ENCODE data around the gene EXOC4.

EXOC4 gene

DNA sequence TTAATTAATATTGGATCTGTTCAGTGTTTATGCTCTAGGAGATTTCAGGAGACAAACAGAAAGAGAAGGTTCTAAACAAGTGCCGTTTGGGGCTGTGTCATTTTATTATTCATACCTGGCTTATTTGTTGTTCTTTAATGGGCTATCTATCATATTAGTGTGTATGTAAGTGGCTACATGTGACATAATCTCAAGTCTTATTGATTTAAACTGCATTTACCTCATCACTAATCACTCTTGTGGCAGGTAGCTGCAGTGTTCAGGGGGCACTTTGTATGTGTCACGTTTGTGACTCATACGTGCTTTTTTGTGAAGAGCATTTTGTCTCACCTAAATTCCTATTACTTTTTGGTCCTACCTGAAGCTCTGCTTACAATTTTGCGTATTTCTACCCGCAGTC, 95.4 kb downstream of the EXOC4 start (continued):
- TF ChIP-seq ZBTB49 (tag by site-specific recombination; IDR thresholded peaks at IDR 0.05; ENCODE audit: low read depth) (no peak), ZNF10 (tag by site-specific recombination; IDR thresholded peaks at IDR 0.05) (no peak), ZNF335 (tag by site-specific recombination; conservative IDR thresholded peaks at IDR 0.05) (no peak), ZNF302 (tag by site-specific recombination; IDR thresholded peaks at IDR 0.05; ENCODE audit: low read depth) (no peak), SALL2 (tag by site-specific recombination; IDR thresholded peaks at IDR 0.05; ENCODE audit: borderline replicate concordance) (no peak), ZNF610 (tag by site-specific recombination; IDR thresholded peaks at IDR 0.05; ENCODE audit: borderline replicate concordance) (no peak), ZNF48 (tag by site-specific recombination; IDR thresholded peaks at IDR 0.05) (no peak)
- TF ChIP-seq, protein P1, sequence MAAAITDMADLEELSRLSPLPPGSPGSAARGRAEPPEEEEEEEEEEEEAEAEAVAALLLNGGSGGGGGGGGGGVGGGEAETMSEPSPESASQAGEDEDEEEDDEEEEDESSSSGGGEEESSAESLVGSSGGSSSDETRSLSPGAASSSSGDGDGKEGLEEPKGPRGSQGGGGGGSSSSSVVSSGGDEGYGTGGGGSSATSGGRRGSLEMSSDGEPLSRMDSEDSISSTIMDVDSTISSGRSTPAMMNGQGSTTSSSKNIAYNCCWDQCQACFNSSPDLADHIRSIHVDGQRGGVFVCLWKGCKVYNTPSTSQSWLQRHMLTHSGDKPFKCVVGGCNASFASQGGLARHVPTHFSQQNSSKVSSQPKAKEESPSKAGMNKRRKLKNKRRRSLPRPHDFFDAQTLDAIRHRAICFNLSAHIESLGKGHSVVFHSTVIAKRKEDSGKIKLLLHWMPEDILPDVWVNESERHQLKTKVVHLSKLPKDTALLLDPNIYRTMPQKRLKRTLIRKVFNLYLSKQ (tag by site-specific recombination; IDR thresholded peaks at IDR 0.05; ENCODE audit: borderline replicate concordance), result no peak

DNA sequence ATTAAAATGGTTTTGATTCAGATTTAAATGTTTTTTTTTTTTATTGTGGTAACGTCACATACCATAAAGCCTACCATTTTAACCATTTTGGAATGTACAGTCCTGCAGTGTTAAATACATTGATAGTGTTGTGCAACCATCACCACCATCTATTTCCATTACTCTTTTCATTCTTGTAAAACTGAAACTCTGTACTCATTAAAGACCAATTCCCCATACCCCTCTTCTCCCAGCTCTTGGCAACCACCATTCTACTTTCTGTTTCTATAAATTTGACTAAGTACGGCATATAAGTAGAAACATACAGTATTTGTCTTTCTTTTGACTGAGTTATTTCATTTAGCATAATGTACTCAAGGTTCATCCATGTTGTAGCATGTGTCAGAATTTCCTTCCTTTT, 96.2 kb downstream of the EXOC4 start:
- Histone ChIP-seq H3K36me3 (ENCODE audit: control insufficient read depth in 2 of 2, insufficient read depth in 1 of 2, low read length in 2 of 2) (no peaks in the 10 kb centered on the region), H3K4me1 (ENCODE audit: control insufficient read depth, insufficient read depth, low read length) (no peaks in the 10 kb centered on the region), H3K27ac (ENCODE audit: extremely low read depth, low read depth, low read length) (no peak overlapping the region), H3K9me3 (ENCODE audit: control insufficient read depth, insufficient read depth, low read depth, low read length) (no peaks in the 10 kb centered on the region), H3K4me3 (ENCODE audit: low read depth, low read length) (no peak overlapping the region)
- TF ChIP-seq ZNF768 (tag by site-specific recombination; IDR thresholded peaks at IDR 0.05), result no peak
- CTCF ChIA-PET, result interaction anchor here (0.7 to 1.0 kb wide), 2 partner anchors 85 to 548 kb away, joined by 3 to 7 read pairs; no protein-coding TSS in a partner anchor
- POLR2A ChIA-PET, result no interaction called here

- no peak overlapping the region for H3K4me3 ChIP-seq (ENCODE audit: low read depth, low read length)
- no peak overlapping the region for H3K27ac ChIP-seq (ENCODE audit: extremely low read depth, low read depth, low read length)
- no peaks in the 10 kb centered on the region for H3K36me3 ChIP-seq (ENCODE audit: control insufficient read depth in 2 of 2, insufficient read depth in 1 of 2, low read length in 2 of 2)
- TF ChIP-seq ZNF623 (tag by site-specific recombination; IDR thresholded peaks at IDR 0.05) (no peak), KLF10 (tag by site-specific recombination; IDR thresholded peaks at IDR 0.05) (no peak), ZNF677 (tag by site-specific recombination; IDR thresholded peaks at IDR 0.05) (no peak), ZNF184 (tag by site-specific recombination; IDR thresholded peaks at IDR 0.05) (no peak), RBAK (tag by site-specific recombination; IDR thresholded peaks at IDR 0.05) (no peak), ZNF843 (tag by site-specific recombination; IDR thresholded peaks at IDR 0.05) (no peak), ZNF214 (tag by site-specific recombination; IDR thresholded peaks at IDR 0.05; ENCODE audit: borderline replicate concordance) (no peak), SCRT1 (tag by site-specific recombination; IDR thresholded peaks at IDR 0.05; ENCODE audit: borderline replicate concordance) (no peak), ZNF529 (tag by site-specific recombination; IDR thresholded peaks at IDR 0.05; ENCODE audit: insufficient replicate concordance) (no peak), ZNF266 (tag by site-specific recombination; IDR thresholded peaks at IDR 0.05; ENCODE audit: low read depth) (no peak)
- TF ChIP-seq, protein P2, sequence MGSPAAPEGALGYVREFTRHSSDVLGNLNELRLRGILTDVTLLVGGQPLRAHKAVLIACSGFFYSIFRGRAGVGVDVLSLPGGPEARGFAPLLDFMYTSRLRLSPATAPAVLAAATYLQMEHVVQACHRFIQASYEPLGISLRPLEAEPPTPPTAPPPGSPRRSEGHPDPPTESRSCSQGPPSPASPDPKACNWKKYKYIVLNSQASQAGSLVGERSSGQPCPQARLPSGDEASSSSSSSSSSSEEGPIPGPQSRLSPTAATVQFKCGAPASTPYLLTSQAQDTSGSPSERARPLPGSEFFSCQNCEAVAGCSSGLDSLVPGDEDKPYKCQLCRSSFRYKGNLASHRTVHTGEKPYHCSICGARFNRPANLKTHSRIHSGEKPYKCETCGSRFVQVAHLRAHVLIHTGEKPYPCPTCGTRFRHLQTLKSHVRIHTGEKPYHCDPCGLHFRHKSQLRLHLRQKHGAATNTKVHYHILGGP (tag by site-specific recombination; IDR thresholded peaks at IDR 0.05), result no peak
- TF ChIP-seq, protein P3, sequence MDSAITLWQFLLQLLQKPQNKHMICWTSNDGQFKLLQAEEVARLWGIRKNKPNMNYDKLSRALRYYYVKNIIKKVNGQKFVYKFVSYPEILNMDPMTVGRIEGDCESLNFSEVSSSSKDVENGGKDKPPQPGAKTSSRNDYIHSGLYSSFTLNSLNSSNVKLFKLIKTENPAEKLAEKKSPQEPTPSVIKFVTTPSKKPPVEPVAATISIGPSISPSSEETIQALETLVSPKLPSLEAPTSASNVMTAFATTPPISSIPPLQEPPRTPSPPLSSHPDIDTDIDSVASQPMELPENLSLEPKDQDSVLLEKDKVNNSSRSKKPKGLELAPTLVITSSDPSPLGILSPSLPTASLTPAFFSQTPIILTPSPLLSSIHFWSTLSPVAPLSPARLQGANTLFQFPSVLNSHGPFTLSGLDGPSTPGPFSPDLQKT (IDR thresholded peaks at IDR 0.05; ENCODE audit: borderline replicate concordance, low read depth, low read length), result no peak
- ChIA-PET POLR2A (no interaction called here), CTCF (no interaction called here)
- no peaks in the 10 kb centered on the region for H3K4me1 ChIP-seq (ENCODE audit: control insufficient read depth, insufficient read depth, low read length)
- no peaks in the 10 kb centered on the region for H3K9me3 ChIP-seq (ENCODE audit: control insufficient read depth, insufficient read depth, low read depth, low read length)
Observed at GRCh38 chr7:133352430-133352829, 99.6 kb downstream of the EXOC4 start.
